K562 (cell line): ENCODE data around the gene TRIM25. TPM values are rescaled to one million over a fixed set of nuclear protein-coding genes. Genes with fewer than 3 reads are reported as not detected.

Source experiments
- CUX1 ChIP-seq: fragments of 200-800 bp; sonication (Bioruptor generic); IDR thresholded peaks from 2 replicates; pipeline ENCODE4 v1.6.1; 2016; ENCODE audit warnings: missing genetic modification characterization, missing compliant biosample characterization
- ETV1 ChIP-seq: fragments of 450-650 bp; conservative IDR thresholded peaks from 2 replicates; pipeline ENCODE4 v1.6.1; 2016; ENCODE audit warnings: missing genetic modification characterization, control low read depth, low read depth, missing compliant biosample characterization
- KLF1 ChIP-seq: fragments of 450-650 bp; IDR thresholded peaks from 2 replicates; pipeline ENCODE4 v1.6.1; 2016; ENCODE audit warnings: missing genetic modification characterization, missing compliant biosample characterization
- NFATC3 ChIP-seq: fragments of 450-650 bp; IDR thresholded peaks from 2 replicates; pipeline ENCODE4 v1.6.1; 2017; ENCODE audit warnings: mild to moderate bottlenecking
- NUFIP1 ChIP-seq: fragments of 450-650 bp; IDR thresholded peaks from 2 replicates; pipeline ENCODE4 v1.6.1; 2018; ENCODE audit not compliant: partially characterized antibody
- TFAP4 ChIP-seq: sonication (generic); formaldehyde crosslinking; IDR thresholded peaks from 2 replicates; pipeline ENCODE4 v1.8.0; 2022; ENCODE audit warnings: missing genetic modification reagents, mild to moderate bottlenecking, moderate library complexity, borderline replicate concordance
- WHSC1 ChIP-seq: IDR thresholded peaks from one replicate; pipeline ENCODE4 v1.6.1; 2012; ENCODE audit warnings: low read length, control low read depth, inconsistent platforms
- ZBTB40 ChIP-seq, 2 experiments: fragments of 450-650 bp in 1 of 2; sonication (generic) in 1 of 2; formaldehyde crosslinking in 1 of 2; IDR thresholded peaks; 2 replicates each; pipeline versions ENCODE4 v1.7.1 to v1.9.0; 2016 to 2022; ENCODE audit warnings: inconsistent platforms in 1 of 2, mild to moderate bottlenecking in 1 of 2, missing genetic modification reagents in 1 of 2
- ZNF232 ChIP-seq: sonication (generic); formaldehyde crosslinking; IDR thresholded peaks from 2 replicates; pipeline ENCODE4 v1.8.0; 2022; ENCODE audit warnings: mild to moderate bottlenecking, missing genetic modification reagents
- polyA plus RNA-seq, 8 experiments: library from polyadenylated mRNA; depleted of rRNA in 4 of 8; stranded (reverse) in 5 of 8; unstranded in 3 of 8; fragments of >200 nt; fragmentation: Nextera tagmentation in 2 of 8; fragmentation: Illumina TruSeq in 1 of 8; extraction: Ambion mirVana in 2 of 8; extraction: Trizol in 1 of 8; gene quantifications; 2 replicates each; pipeline versions ENCODE4 v1.2.1 to v1.2.3, GENCODE V29; 2011 to 2014; ENCODE audit warnings: inconsistent platforms in 1 of 8, missing spikeins in 1 of 8
- total RNA-seq, 7 experiments: library from RNA; depleted of rRNA in 6 of 7; stranded (reverse); fragments of >200 nt in 6 of 7; fragmentation: Illumina TruSeq in 2 of 7; extraction: Trizol in 2 of 7; gene quantifications; 2 replicates each; pipeline versions ENCODE4 v1.2.1 to v1.2.3, GENCODE V29; 2011 to 2021; ENCODE audit warnings: low replicate concordance in 1 of 7

TRIM25 gene
- total and polyA plus RNA-seq, 9 of the 15 experiments (the other 6 are each of a cell fraction or from before 2014, with no cell fraction given): 5.9 to 49.5 (median 24.5) TPM

GRCh38 chr17:56909742-56910508, 3.9 kb downstream of the TRIM25 start (continued):
- TF ChIP-seq KLF1 (tag): peak; percentile 82
- TF ChIP-seq ZBTB40 (IDR thresholded peaks at IDR 0.05): no peak
- no peak for TF ChIP-seq ZBTB40 (CRISPR knock-in tag; IDR thresholded peaks at IDR 0.05)
- no peak for TF ChIP-seq NFATC3
- TF ChIP-seq TFAP4 (CRISPR knock-in tag): peak; percentile 69; the same call in 1 of the 2 replicates
- peak; percentile 91 for TF ChIP-seq ETV1
- TF ChIP-seq NUFIP1: no peak
- no peak for TF ChIP-seq CUX1 (CRISPR knock-in tag)
- TF ChIP-seq WHSC1: no peak
- TF ChIP-seq ZNF232 (CRISPR knock-in tag): no peak
